Islet of Langerhans (tissue), 1 donor: ENCODE data around the gene DNAJC19.

ENCODE experiments used
- FAIRE-seq: peaks from one replicate; lab custom pipeline; 2011; peaks lifted over from hg19 to GRCh38; lab: Jason Lieb, UNC

DNAJC19 gene

DNA sequence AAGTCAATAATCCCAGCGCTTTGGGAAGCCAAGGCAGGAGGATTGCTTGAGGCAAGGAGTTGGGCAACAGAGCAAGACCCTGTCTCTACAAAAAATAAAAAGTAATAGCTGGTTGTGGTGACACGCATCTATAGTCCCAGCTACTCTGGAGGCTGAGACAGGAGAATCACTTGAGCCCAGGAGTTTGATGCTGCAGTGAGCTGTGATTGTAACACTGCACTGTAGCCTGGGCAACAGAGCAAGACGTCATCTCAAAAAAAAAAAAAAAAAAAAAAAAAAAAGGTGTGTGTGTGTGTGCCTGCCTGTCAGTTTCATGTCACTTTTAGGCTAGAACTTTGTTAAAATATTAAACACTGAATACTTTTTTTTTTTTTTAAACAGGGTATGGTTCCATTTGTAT lies 28.4 kb downstream of the DNAJC19 start:
- no peak for FAIRE-seq

GRCh38 chr3:180959691-180960090 lies 29.8 kb downstream of the DNAJC19 start:
- no peak for FAIRE-seq

GRCh38 chr3:180947761-180948390 lies 41.7 kb downstream of the DNAJC19 start:
- FAIRE-seq: no peak

DNA sequence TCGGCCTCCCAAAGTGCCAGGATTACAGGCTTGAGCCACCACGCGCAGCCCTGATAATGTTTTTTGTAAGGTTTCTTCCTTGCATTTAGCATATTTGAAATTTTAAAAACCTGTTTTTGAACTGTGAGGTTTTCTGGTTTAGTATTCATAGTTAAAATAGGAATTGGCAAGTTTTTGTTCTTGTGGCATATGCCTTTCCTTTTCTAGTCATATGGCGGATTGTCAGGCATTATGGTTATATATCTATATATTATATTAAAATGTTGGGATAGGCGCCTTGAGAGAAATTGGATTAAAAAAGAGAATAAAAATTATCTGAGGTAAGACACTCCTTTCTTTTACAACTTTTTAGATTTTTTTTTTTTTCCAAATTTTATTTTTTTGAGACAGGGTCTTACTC lies 48.7 kb downstream of the DNAJC19 start:
- no peak for FAIRE-seq

GRCh38 chr3:180934638-180935037 lies 54.9 kb downstream of the DNAJC19 start:
- FAIRE-seq: no peak
